IMR-90 (cell line): Measurements from ENCODE around the gene KLF11. TPM values are rescaled to one million over a fixed set of nuclear protein-coding genes. Genes with fewer than 3 reads are reported as not detected.

Experiments used
- ATAC-seq: fragments of 200-7000 bp; cut with Tn5 transposase; 2 replicates; pipeline ENCODE4 v1.9.1; 2020; ENCODE audit warnings: low read depth, mild to moderate bottlenecking, moderate library complexity
- BruUV-seq: library from RNA; stranded (reverse); fragments of 400-500 nt; replicated peaks from 2 replicates; lab custom pipeline; 2021; lab: Mats Ljungman, UMichigan
- CTCF ChIA-PET: fragments of 300-600 bp; formaldehyde crosslinking; extraction: SDS; loops from one replicate; lab custom pipeline; 2021; ENCODE audit warnings: antibody characterized with exemption; lab: Yijun Ruan, JAX
- POLR2A ChIA-PET: fragments of 300-600 bp; sonication (Branson Sonifier 250); formaldehyde crosslinking; loops from one replicate; lab custom pipeline; 2022; ENCODE audit warnings: antibody characterized with exemption; ENCODE audit not compliant: unreplicated experiment; lab: Charles Lee
- DNase-seq: peaks from one replicate; pipeline ENCODE4 v3.0.0; 2013
- H2AFZ ChIP-seq: replicated peaks from 2 replicates; pipeline ENCODE3; 2013; ENCODE audit warnings: low read length, mild to moderate bottlenecking; ENCODE audit not compliant: poor library complexity
- H2AK5ac ChIP-seq: 2 replicates; pipeline ENCODE4 v1.6.1; 2013; ENCODE audit warnings: low read depth, low read length, inconsistent platforms
- H2AK9ac ChIP-seq: replicated peaks from 2 replicates; pipeline ENCODE3; 2013; ENCODE audit warnings: mild to moderate bottlenecking, low read depth, low read length, moderate library complexity; ENCODE audit not compliant: poor library complexity
- H2BK120ac ChIP-seq: 2 replicates; pipeline ENCODE4 v1.6.1; 2013; ENCODE audit warnings: low read depth, low read length, inconsistent platforms
- H2BK15ac ChIP-seq: 3 replicates; pipeline ENCODE4 v1.6.1; 2013; ENCODE audit warnings: low read depth, low read length, inconsistent platforms
- H2BK20ac ChIP-seq: 2 replicates; pipeline ENCODE4 v1.6.1; 2013; ENCODE audit warnings: low read depth, mild to moderate bottlenecking, inconsistent platforms, low read length, moderate library complexity
- H2BK5ac ChIP-seq: 2 replicates; pipeline ENCODE4 v1.6.1; 2013; ENCODE audit warnings: mild to moderate bottlenecking, low read depth, low read length, inconsistent platforms; ENCODE audit not compliant: poor library complexity, severe bottlenecking
- H3K14ac ChIP-seq: replicated peaks from 2 replicates; pipeline ENCODE4 v1.6.1; 2013; ENCODE audit warnings: low read depth, low read length, inconsistent platforms
- H3K18ac ChIP-seq: 2 replicates; pipeline ENCODE4 v1.6.1; 2013; ENCODE audit warnings: low read depth, low read length, control low read depth
- H3K23ac ChIP-seq: 2 replicates; pipeline ENCODE4 v1.6.1; 2013; ENCODE audit warnings: low read depth, low read length, inconsistent platforms
- H3K27ac ChIP-seq: 2 replicates; pipeline ENCODE4 v1.5.1; 2013; ENCODE audit warnings: mild to moderate bottlenecking, control low read depth, low read length; ENCODE audit not compliant: insufficient read depth
- H3K27me3 ChIP-seq: 2 replicates; pipeline ENCODE4 v1.6.1; 2013; ENCODE audit warnings: low read length; ENCODE audit not compliant: control insufficient read depth, insufficient read depth
- H3K36me3 ChIP-seq: 2 replicates; pipeline ENCODE4 v1.6.1; 2013; ENCODE audit warnings: low read length, mixed read lengths; ENCODE audit not compliant: control insufficient read depth, insufficient read depth
- H3K4ac ChIP-seq: 2 replicates; pipeline ENCODE4 v1.6.1; 2013; ENCODE audit warnings: low read depth, low read length, inconsistent platforms
- H3K4me1 ChIP-seq: 2 replicates; pipeline ENCODE4 v1.6.1; 2013; ENCODE audit warnings: low read length, mixed read lengths; ENCODE audit not compliant: control insufficient read depth, insufficient read depth
- H3K4me2 ChIP-seq: 2 replicates; pipeline ENCODE4 v1.6.1; 2013; ENCODE audit warnings: low read depth, mild to moderate bottlenecking, control low read depth, low read length, moderate library complexity
- H3K4me3 ChIP-seq: 2 replicates; pipeline ENCODE4 v1.5.1; 2013; ENCODE audit warnings: low read depth, mild to moderate bottlenecking, control low read depth, low read length, moderate library complexity; ENCODE audit not compliant: insufficient read depth
- H3K56ac ChIP-seq: 2 replicates; pipeline ENCODE4 v1.6.1; 2013; ENCODE audit warnings: low read length, inconsistent platforms; ENCODE audit not compliant: insufficient read depth; ENCODE audit errors: extremely low read depth
- H3K79me1 ChIP-seq, 2 experiments: 2 replicates each; pipeline ENCODE4 v1.6.1; 2013; ENCODE audit warnings: low read length in 2 of 2, inconsistent platforms in 1 of 2, low read depth in 1 of 2
- H3K9ac ChIP-seq: 2 replicates; pipeline ENCODE4 v1.6.1; 2013; ENCODE audit warnings: low read depth, low read length, control low read depth
- H3K9me1 ChIP-seq: 2 replicates; pipeline ENCODE4 v1.6.1; 2013; ENCODE audit warnings: low read length, inconsistent platforms; ENCODE audit not compliant: insufficient read depth
- H3K9me3 ChIP-seq: 2 replicates; pipeline ENCODE4 v1.6.1; 2013; ENCODE audit warnings: low read length; ENCODE audit not compliant: control insufficient read depth, insufficient read depth
- H4K20me1 ChIP-seq: 2 replicates; pipeline ENCODE4 v1.6.1; 2013; ENCODE audit warnings: low read length, inconsistent platforms; ENCODE audit not compliant: insufficient read depth
- H4K5ac ChIP-seq: 2 replicates; pipeline ENCODE4 v1.6.1; 2013; ENCODE audit warnings: mild to moderate bottlenecking, low read depth, low read length, control low read depth
- H4K8ac ChIP-seq, 2 experiments: 2 replicates each; pipeline ENCODE4 v1.6.1; 2013; ENCODE audit warnings: low read depth in 2 of 2, low read length in 2 of 2, control low read depth in 1 of 2, inconsistent platforms in 1 of 2
- H4K91ac ChIP-seq: 2 replicates; pipeline ENCODE4 v1.6.1; 2013; ENCODE audit warnings: low read depth, low read length, inconsistent platforms; ENCODE audit not compliant: insufficient read depth
- BHLHE40 ChIP-seq: fragments of 150-350 bp; IDR thresholded peaks from 2 replicates; pipeline ENCODE4 v1.6.1; 2016; ENCODE audit warnings: mild to moderate bottlenecking, low read depth, low read length
- CEBPB ChIP-seq: IDR thresholded peaks from 2 replicates; pipeline ENCODE4 v1.6.1; 2012; ENCODE audit warnings: low read depth, low read length, improper control_type of control experiment
- CHD1 ChIP-seq: IDR thresholded peaks from 2 replicates; pipeline ENCODE4 v1.6.1; 2012; ENCODE audit warnings: low read depth, low read length, improper control_type of control experiment
- CTCF ChIP-seq: conservative IDR thresholded peaks from 2 replicates; pipeline ENCODE4 v1.5.1; 2012; ENCODE audit warnings: mild to moderate bottlenecking, low read depth, low read length, improper control_type of control experiment
- ELK1 ChIP-seq: fragments of 150-350 bp; IDR thresholded peaks from 2 replicates; pipeline ENCODE4 v1.6.1; 2016; ENCODE audit warnings: low read depth, mild to moderate bottlenecking, low read length, moderate library complexity, borderline replicate concordance
- FOS ChIP-seq: fragments of 150-350 bp; IDR thresholded peaks from 2 replicates; pipeline ENCODE4 v1.6.1; 2016; ENCODE audit warnings: low read depth, low read length
- MAFK ChIP-seq: IDR thresholded peaks from 2 replicates; pipeline ENCODE4 v1.6.1; 2012; ENCODE audit warnings: low read depth, low read length, improper control_type of control experiment
- MAZ ChIP-seq: IDR thresholded peaks from 2 replicates; pipeline ENCODE4 v1.6.1; 2012; ENCODE audit warnings: low read depth, mild to moderate bottlenecking, low read length, improper control_type of control experiment, moderate library complexity, borderline replicate concordance
- MXI1 ChIP-seq: IDR thresholded peaks from 2 replicates; pipeline ENCODE4 v1.6.1; 2012; ENCODE audit warnings: low read depth, mild to moderate bottlenecking, low read length, moderate library complexity, borderline replicate concordance
- NFE2L2 ChIP-seq: fragments of 150-350 bp; IDR thresholded peaks from 2 replicates; pipeline ENCODE4 v1.6.1; 2016; ENCODE audit warnings: low read depth, mild to moderate bottlenecking, low read length
- POLR2A ChIP-seq: IDR thresholded peaks from 2 replicates; pipeline ENCODE4 v1.6.1; 2012; ENCODE audit warnings: mild to moderate bottlenecking, low read depth, low read length
- RAD21 ChIP-seq: IDR thresholded peaks from 2 replicates; pipeline ENCODE4 v1.6.1; 2012; ENCODE audit warnings: low read length, improper control_type of control experiment
- RCOR1 ChIP-seq: IDR thresholded peaks from 2 replicates; pipeline ENCODE4 v1.6.1; 2012; ENCODE audit warnings: mild to moderate bottlenecking, low read length, improper control_type of control experiment; ENCODE audit not compliant: insufficient replicate concordance
- RFX5 ChIP-seq: IDR thresholded peaks from 2 replicates; pipeline ENCODE4 v1.8.0; 2012; ENCODE audit warnings: low read depth, mild to moderate bottlenecking, low read length, moderate library complexity
- SMC3 ChIP-seq: fragments of 150-350 bp; IDR thresholded peaks from 2 replicates; pipeline ENCODE4 v1.6.1; 2016; ENCODE audit warnings: low read depth, mild to moderate bottlenecking, antibody characterized with exemption, low read length, moderate library complexity
- USF2 ChIP-seq: fragments of 150-350 bp; IDR thresholded peaks from 2 replicates; pipeline ENCODE4 v1.6.1; 2017; ENCODE audit warnings: mild to moderate bottlenecking, antibody characterized with exemption, low read length, low read depth
- WGBS, 2 experiments: methylation state at CpG; one replicate each; pipeline versions ENCODE4 v1.1.5 to v1.1.7; 2013; ENCODE audit warnings: missing lambda C conversion rate in 2 of 2; ENCODE audit not compliant: insufficient read length in 1 of 2; ENCODE audit errors: extremely low coverage in 2 of 2; 5-methylcytosine and 5-hydroxymethylcytosine counted together
- dilution Hi-C: fragments of 300-500 bp; cut with HindIII; formaldehyde crosslinking; loops from one replicate; pipeline ENCODE4 v1.14.3; 2018; ENCODE audit warnings: low sequenced_read_pairs; ENCODE audit not compliant: unreplicated experiment
- in situ Hi-C: fragments of 300-500 bp; cut with MboI; formaldehyde crosslinking; loops from 3 replicates; pipeline ENCODE4 v1.14.3; 2019; ENCODE audit warnings: low sequenced_read_pairs, inconsistent platforms, mixed read lengths
- intact Hi-C: fragments of 100-400 bp; cut with micrococcal nuclease; formaldehyde crosslinking; loops from 2 replicates; pipeline ENCODE4 v1.10.0; 2022
- polyA plus RNA-seq, 3 experiments: library from polyadenylated mRNA; depleted of rRNA; stranded (reverse); fragments of >200 nt; gene quantifications; 2 replicates each; pipeline ENCODE4 v1.2.3, GENCODE V29; 2012; ENCODE audit warnings: low replicate concordance in 1 of 3
- total RNA-seq: library from RNA; depleted of rRNA; stranded (reverse); fragments of >200 nt; gene quantifications from 2 replicates; pipeline ENCODE4 v1.2.3, GENCODE V29; 2012

The KLF11 gene
- total and polyA plus RNA-seq, 2 of the 4 experiments (the other 2 are of a cell fraction), result 2.0 to 2.4 TPM

DNA sequence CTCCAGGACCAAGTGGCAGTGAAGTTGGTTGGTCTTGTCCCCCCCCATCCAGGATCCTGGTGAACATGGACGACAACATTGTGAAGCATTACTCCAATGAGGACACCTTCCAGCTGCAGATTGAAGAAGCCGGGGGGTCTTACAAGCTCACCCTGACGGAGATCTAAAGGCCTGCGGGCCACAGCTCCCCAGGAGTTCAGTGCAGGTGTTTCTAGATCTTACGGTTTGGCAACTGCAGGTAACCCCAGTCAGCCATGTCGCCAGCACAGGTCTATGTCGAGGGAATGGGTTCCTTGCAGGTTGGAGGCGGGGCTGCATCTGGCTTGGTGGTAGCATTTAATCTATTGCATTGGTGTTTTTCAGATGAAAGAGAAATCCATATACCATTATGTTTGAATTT is 42.8 kb upstream of the KLF11 start:
- dilution Hi-C loops, result no loop called here
- H3K9me1 ChIP-seq, result no peaks in the 10 kb centered on the region
- no peak overlapping the region for H4K91ac ChIP-seq
- no peak overlapping the region for H3K4me2 ChIP-seq
- no peak overlapping the region for H3K4me3 ChIP-seq
- WGBS, 2 experiments, result 100% methylated on average over 1 of the region's 8 CpGs; no CpG with 5 or more reads in 1 of the 2 experiments
- no TSS peak for BruUV-seq
- no peak overlapping the region for H2AK5ac ChIP-seq
- H3K36me3 ChIP-seq, result no peaks in the 10 kb centered on the region
- TF ChIP-seq RFX5, result no peak
- no peak for TF ChIP-seq USF2
- TF ChIP-seq CHD1, result no peak
- no peak for TF ChIP-seq MXI1
- no peak for TF ChIP-seq BHLHE40
- TF ChIP-seq POLR2A, result no peak
- TF ChIP-seq ELK1, result no peak
- no peak for TF ChIP-seq MAZ
- no peak for TF ChIP-seq CEBPB
- no peak for TF ChIP-seq MAFK
- no peak for TF ChIP-seq RCOR1
- TF ChIP-seq SMC3, result no peak
- no peak for TF ChIP-seq NFE2L2
- TF ChIP-seq RAD21, result no peak
- no peak for TF ChIP-seq CTCF
- no peak for TF ChIP-seq FOS
- no peak overlapping the region for H4K5ac ChIP-seq
- no peak overlapping the region for H3K27ac ChIP-seq
- intact Hi-C loops, result no loop called here
- no peak overlapping the region for H3K14ac ChIP-seq
- no peak overlapping the region for H2AFZ ChIP-seq
- no peak overlapping the region for H3K23ac ChIP-seq
- H3K9ac ChIP-seq, result no peak overlapping the region
- no peaks in the 10 kb centered on the region for H3K4me1 ChIP-seq
- ChIA-PET CTCF (no interaction called here), POLR2A (no interaction called here)
- no peak overlapping the region for H2BK120ac ChIP-seq
- H2AK9ac ChIP-seq, result no peak overlapping the region
- H3K18ac ChIP-seq, result no peak overlapping the region
- no peaks in the 10 kb centered on the region for H3K79me1 ChIP-seq
- in situ Hi-C loops, result no loop called here
- DNase-seq (no peak), ATAC-seq (no peak)
- no peak overlapping the region for H3K4ac ChIP-seq
- H2BK15ac ChIP-seq, result no peak overlapping the region
- no peak overlapping the region for H4K8ac ChIP-seq
- no peak overlapping the region for H3K56ac ChIP-seq
- H2BK20ac ChIP-seq, result no peak overlapping the region
- H3K27me3 ChIP-seq, result no peaks in the 10 kb centered on the region
- H4K20me1 ChIP-seq, result no peaks in the 10 kb centered on the region
- no peaks in the 10 kb centered on the region for H3K9me3 ChIP-seq
- H2BK5ac ChIP-seq, result no peak overlapping the region
